GM21381 (cell line): Measurements from ENCODE around the gene ENDOV.
"Not testable (repeated sequence)": the region's sequence is repeated elsewhere in the genome, so short reads cannot be mapped to it uniquely, and the experiment has no call there.

Source experiments
- ATAC-seq: cut with Tn5 transposase; IDR thresholded peaks from one replicate; pipeline ENCODE4 v1.9.1; 2021; ENCODE audit warnings: mild to moderate bottlenecking, moderate library complexity; ENCODE audit not compliant: unreplicated experiment

The ENDOV gene

GRCh38 chr17:80388175-80388574, 26.8 kb upstream of the ENDOV start:
- no peak for ATAC-seq

GRCh38 chr17:80388601-80389000, 26.4 kb upstream of the ENDOV start:
- no peak for ATAC-seq

GRCh38 chr17:80389011-80389995, 25.7 kb upstream of the ENDOV start:
- no peak for ATAC-seq

GRCh38 chr17:80393241-80393890, 21.6 kb upstream of the ENDOV start:
- no peak for ATAC-seq

GRCh38 chr17:80393961-80394360, 21.0 kb upstream of the ENDOV start:
- no peak for ATAC-seq

GRCh38 chr17:80394629-80395216, 20.2 kb upstream of the ENDOV start:
- ATAC-seq, result no peak

GRCh38 chr17:80395402-80396151, 19.4 kb upstream of the ENDOV start:
- no peak for ATAC-seq

- ATAC-seq, result no peak
These were observed 18.6 kb upstream of the ENDOV start for GRCh38 chr17:80396157-80397033.

- ATAC-seq, result no peak
These were observed 18.0 kb upstream of the ENDOV start for GRCh38 chr17:80397034-80397387.

- ATAC-seq, result no peak
These were observed 17.3 kb upstream of the ENDOV start for GRCh38 chr17:80397686-80398085.

GRCh38 chr17:80401086-80401485, 13.9 kb upstream of the ENDOV start:
- not testable (repeated sequence) for ATAC-seq

- not testable (repeated sequence) for ATAC-seq
These were observed 12.9 kb upstream of the ENDOV start for GRCh38 chr17:80402102-80402501.

- no peak for ATAC-seq
These were observed 12.0 kb upstream of the ENDOV start for GRCh38 chr17:80402959-80403358.

- ATAC-seq, result no peak
These were observed 8.8 kb upstream of the ENDOV start for GRCh38 chr17:80406146-80406545.

GRCh38 chr17:80407917-80408316, 7.0 kb upstream of the ENDOV start:
- ATAC-seq, result not testable (repeated sequence)

- no peak for ATAC-seq
These were observed 6.1 kb upstream of the ENDOV start for GRCh38 chr17:80408872-80409271.

GRCh38 chr17:80409626-80410025, 5.3 kb upstream of the ENDOV start:
- ATAC-seq, result no peak

- not testable (repeated sequence) for ATAC-seq
These were observed 4.4 kb upstream of the ENDOV start for GRCh38 chr17:80410441-80411087.

- ATAC-seq, result no peak
These were observed 1.0 kb upstream of the ENDOV start for GRCh38 chr17:80413771-80414507.
